CD4-positive, CD25-positive, alpha-beta regulatory T cell (primary cell): ENCODE results near the gene PCSK7. TPM values are rescaled to one million over a fixed set of nuclear protein-coding genes. Genes with fewer than 3 reads are reported as not detected.

Experiments
- ATAC-seq, 2 donors: fragments of 150-1000 bp; cut with Tn5 transposase; one replicate each; pipeline ENCODE4 v1.10.0; 2021; ENCODE audit warnings: low read depth in 2 of 2, moderate number of reproducible peaks in 2 of 2, moderate library complexity in 1 of 2
- DNase-seq, 3 donors: peaks; one replicate each; pipeline versions ENCODE4 v3.0.0 to v3.0.0-alpha.2; 2012 to 2022; ENCODE audit warnings: mixed read lengths in 1 of 3
- H3K27ac ChIP-seq: one replicate; pipeline ENCODE4 v1.7.0; 2013; ENCODE audit warnings: mild to moderate bottlenecking, low read length; ENCODE audit not compliant: insufficient read depth, poor library complexity, severe bottlenecking
- H3K27me3 ChIP-seq: one replicate; pipeline ENCODE4 v1.7.0; 2013; ENCODE audit warnings: low read length; ENCODE audit not compliant: control insufficient read depth, insufficient read depth
- H3K36me3 ChIP-seq: one replicate; pipeline ENCODE4 v1.7.0; 2013; ENCODE audit warnings: mild to moderate bottlenecking, low read length, moderate library complexity; ENCODE audit not compliant: control insufficient read depth, insufficient read depth
- H3K4me1 ChIP-seq: 2 replicates; pipeline ENCODE4 v1.7.0; 2013; ENCODE audit warnings: mild to moderate bottlenecking, low read length; ENCODE audit not compliant: insufficient read depth, control insufficient read depth, poor library complexity, severe bottlenecking
- H3K4me3 ChIP-seq: one replicate; pipeline ENCODE4 v1.7.0; 2013; ENCODE audit warnings: low read depth, mild to moderate bottlenecking, low read length, moderate library complexity
- H3K9me3 ChIP-seq, 2 experiments: 1 replicate in 1 of 2; 2 replicates in 1 of 2; pipeline ENCODE4 v1.7.0; 2013; ENCODE audit warnings: low read length in 2 of 2, mild to moderate bottlenecking in 1 of 2, moderate library complexity in 1 of 2; ENCODE audit not compliant: control insufficient read depth in 2 of 2
- H3K27ac Mint-ChIP-seq, 3 donors: one replicate each; pipeline ENCODE4 v1.8.0; 2020 to 2022; ENCODE audit warnings: mild to moderate bottlenecking in 3 of 3, mixed read lengths in 3 of 3, moderate library complexity in 2 of 3
- H3K27me3 Mint-ChIP-seq: one replicate; pipeline ENCODE4 v1.8.0; 2022; ENCODE audit warnings: mild to moderate bottlenecking, mixed read lengths
- H3K36me3 Mint-ChIP-seq: one replicate; pipeline ENCODE4 v1.8.0; 2020; ENCODE audit warnings: mixed read lengths
- H3K4me1 Mint-ChIP-seq, 4 donors: one replicate each; pipeline ENCODE4 v1.8.0; 2020 to 2022; ENCODE audit warnings: mixed read lengths in 4 of 4, mild to moderate bottlenecking in 1 of 4
- H3K4me3 Mint-ChIP-seq, 4 donors: one replicate each; pipeline ENCODE4 v1.8.0; 2020 to 2022; ENCODE audit warnings: mild to moderate bottlenecking in 4 of 4, mixed read lengths in 4 of 4, moderate library complexity in 3 of 4
- H3K9me3 Mint-ChIP-seq, 7 donors: one replicate each; pipeline ENCODE4 v1.8.0; 2020 to 2022; ENCODE audit warnings: mixed read lengths in 7 of 7, mild to moderate bottlenecking in 3 of 7, moderate library complexity in 2 of 7
- polyA plus RNA-seq, 4 donors: library from polyadenylated mRNA; unstranded; fragments of 300-500 nt; fragmentation: Illumina TruSeq; gene quantifications; one replicate each; pipeline ENCODE4 v1.2.3, GENCODE V29; 2021
- total RNA-seq: library from RNA; stranded (reverse); gene quantifications from one replicate; pipeline ENCODE4 v1.2.3, GENCODE V29; 2022

PCSK7 gene
- total and polyA plus RNA-seq, 5 donors from 2014 or later: 55.0 to 478 (median 63.8) TPM

GRCh38 chr11:117223741-117224689, 7.9 kb downstream of the PCSK7 start:
- peaks cover 0 to 36% (median 20%) of the 10 kb centered on the region in 4 donors for H3K4me1 Mint-ChIP-seq
- no peak overlapping the region for H3K27ac Mint-ChIP-seq
- peak overlapping the region in 1 of 4 donors; percentile 27 for H3K4me3 Mint-ChIP-seq
- H3K27ac ChIP-seq: no peak overlapping the region
- H3K27me3 ChIP-seq: no peaks in the 10 kb centered on the region
- no peak for ATAC-seq
- H3K36me3 Mint-ChIP-seq: peaks cover 26% of the 10 kb centered on the region
- H3K36me3 ChIP-seq: peaks cover 95% of the 10 kb centered on the region
- DNase-seq: no peak
- no peaks in the 10 kb centered on the region for H3K27me3 Mint-ChIP-seq
- no peak overlapping the region for H3K4me3 ChIP-seq
- peaks cover 12% of the 10 kb centered on the region for H3K4me1 ChIP-seq
- no peaks in the 10 kb centered on the region for H3K9me3 Mint-ChIP-seq
- no peaks in the 10 kb centered on the region for H3K9me3 ChIP-seq

- peaks cover 96% of the 10 kb centered on the region for H3K36me3 ChIP-seq
- Mint-ChIP-seq H3K4me1 (peaks cover 0 to 28% (median 15%) of the 10 kb centered on the region in 4 donors), H3K9me3 (no peaks in the 10 kb centered on the region), H3K27me3 (no peaks in the 10 kb centered on the region), H3K4me3 (no peak overlapping the region), H3K36me3 (peaks cover 27% of the 10 kb centered on the region), H3K27ac (no peak overlapping the region)
- ATAC-seq (no peak), DNase-seq (no peak)
- H3K27me3 ChIP-seq: no peaks in the 10 kb centered on the region
- no peak overlapping the region for H3K4me3 ChIP-seq
- peaks cover 9% of the 10 kb centered on the region for H3K4me1 ChIP-seq
- H3K9me3 ChIP-seq: no peaks in the 10 kb centered on the region
- no peak overlapping the region for H3K27ac ChIP-seq
Measured at GRCh38 chr11:117222991-117223740, 8.7 kb downstream of the PCSK7 start.

- Mint-ChIP-seq H3K27ac (peak overlapping the region in 1 of 3 donors; percentile 73), H3K4me1 (peaks cover 0 to 19% (median 15%) of the 10 kb centered on the region in 4 donors), H3K27me3 (no peaks in the 10 kb centered on the region), H3K36me3 (peaks cover 30% of the 10 kb centered on the region), H3K9me3 (no peaks in the 10 kb centered on the region), H3K4me3 (no peak overlapping the region)
- Histone ChIP-seq H3K9me3 (no peaks in the 10 kb centered on the region), H3K27me3 (no peaks in the 10 kb centered on the region), H3K27ac (no peak overlapping the region), H3K4me3 (no peak overlapping the region), H3K36me3 (peaks cover 96% of the 10 kb centered on the region), H3K4me1 (peaks cover 7% of the 10 kb centered on the region)
- DNase-seq (no peak), ATAC-seq (no peak)
Measured at GRCh38 chr11:117221775-117222517, 9.9 kb downstream of the PCSK7 start.

- Mint-ChIP-seq H3K4me3 (no peak overlapping the region), H3K27ac (peak overlapping the region in 1 of 3 donors; percentile 73), H3K9me3 (no peaks in the 10 kb centered on the region), H3K27me3 (no peaks in the 10 kb centered on the region), H3K4me1 (peaks cover 0 to 14% (median 8%) of the 10 kb centered on the region in 4 donors), H3K36me3 (peaks cover 30% of the 10 kb centered on the region)
- ATAC-seq: no peak
- no peak for DNase-seq
- H3K4me1 ChIP-seq: no peaks in the 10 kb centered on the region
- H3K36me3 ChIP-seq: peaks cover 95% of the 10 kb centered on the region
- no peak overlapping the region for H3K27ac ChIP-seq
- no peaks in the 10 kb centered on the region for H3K27me3 ChIP-seq
- H3K9me3 ChIP-seq: no peaks in the 10 kb centered on the region
- H3K4me3 ChIP-seq: no peak overlapping the region
Measured at GRCh38 chr11:117220999-117221774, 10.7 kb downstream of the PCSK7 start.

GRCh38 chr11:117220568-117220967, 11.3 kb downstream of the PCSK7 start:
- Histone ChIP-seq H3K9me3 (no peaks in the 10 kb centered on the region), H3K4me1 (no peaks in the 10 kb centered on the region), H3K4me3 (no peak overlapping the region), H3K27me3 (no peaks in the 10 kb centered on the region), H3K27ac (no peak overlapping the region), H3K36me3 (peaks cover 97% of the 10 kb centered on the region)
- peaks cover 0 to 14% (median 7%) of the 10 kb centered on the region in 4 donors for H3K4me1 Mint-ChIP-seq
- no peak overlapping the region for H3K4me3 Mint-ChIP-seq
- H3K9me3 Mint-ChIP-seq: no peaks in the 10 kb centered on the region
- H3K27me3 Mint-ChIP-seq: no peaks in the 10 kb centered on the region
- H3K36me3 Mint-ChIP-seq: peaks cover 30% of the 10 kb centered on the region
- ATAC-seq (no peak), DNase-seq (no peak)
- H3K27ac Mint-ChIP-seq: no peak overlapping the region

- Mint-ChIP-seq H3K4me3 (no peak overlapping the region), H3K4me1 (peaks cover 0 to 14% (median 5%) of the 10 kb centered on the region in 4 donors), H3K27me3 (no peaks in the 10 kb centered on the region), H3K27ac (peak overlapping the region in 1 of 3 donors; percentile 55), H3K36me3 (peaks cover 30% of the 10 kb centered on the region), H3K9me3 (no peaks in the 10 kb centered on the region)
- no peak for DNase-seq
- Histone ChIP-seq H3K4me3 (no peak overlapping the region), H3K27ac (no peak overlapping the region), H3K4me1 (no peaks in the 10 kb centered on the region), H3K27me3 (no peaks in the 10 kb centered on the region), H3K36me3 (peaks cover 94% of the 10 kb centered on the region), H3K9me3 (no peaks in the 10 kb centered on the region)
- no peak for ATAC-seq
Measured at GRCh38 chr11:117219995-117220394, 11.9 kb downstream of the PCSK7 start.

GRCh38 chr11:117219455-117219854, 12.4 kb downstream of the PCSK7 start:
- Histone ChIP-seq H3K4me3 (no peak overlapping the region), H3K27ac (no peak overlapping the region), H3K36me3 (peaks cover 94% of the 10 kb centered on the region), H3K27me3 (no peaks in the 10 kb centered on the region), H3K9me3 (no peaks in the 10 kb centered on the region), H3K4me1 (no peaks in the 10 kb centered on the region)
- peaks cover 0 to 16% (median 6%) of the 10 kb centered on the region in 4 donors for H3K4me1 Mint-ChIP-seq
- peaks cover 35% of the 10 kb centered on the region for H3K36me3 Mint-ChIP-seq
- no peak overlapping the region for H3K4me3 Mint-ChIP-seq
- DNase-seq (no peak), ATAC-seq (no peak)
- H3K27ac Mint-ChIP-seq: peak overlapping the region in 1 of 3 donors; percentile 79
- H3K27me3 Mint-ChIP-seq: no peaks in the 10 kb centered on the region
- no peaks in the 10 kb centered on the region for H3K9me3 Mint-ChIP-seq
